HG02798 (cell line): ENCODE data around the gene NOMO2.
"Not testable (repeated sequence)": the region's sequence is repeated elsewhere in the genome, so short reads cannot be mapped to it uniquely, and the experiment has no call there.

Experiments
- ATAC-seq: cut with Tn5 transposase; IDR thresholded peaks from one replicate; pipeline ENCODE4 v1.9.1; 2021; ENCODE audit warnings: mild to moderate bottlenecking; ENCODE audit not compliant: unreplicated experiment, poor library complexity

NOMO2 gene

DNA sequence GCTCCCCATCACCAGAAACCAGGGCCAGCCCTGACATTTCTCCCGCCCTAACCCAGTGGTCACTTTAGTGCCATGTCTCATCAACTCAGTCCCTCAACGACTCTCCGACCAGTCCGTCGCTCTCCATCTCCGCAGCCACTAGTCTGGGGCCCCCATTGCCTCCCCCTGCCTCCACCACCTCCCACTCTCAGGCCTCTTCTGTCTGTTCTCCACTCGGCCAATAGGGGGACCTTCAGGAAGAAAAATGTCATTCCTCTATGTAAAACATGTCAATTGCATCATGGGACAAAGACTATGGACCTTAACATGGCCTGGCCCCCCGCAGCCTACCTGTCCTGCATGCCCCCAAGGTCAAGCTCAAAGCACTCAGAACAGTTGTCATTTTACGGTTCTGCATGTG, 39.3 kb downstream of the NOMO2 start:
- ATAC-seq = not testable (repeated sequence)

DNA sequence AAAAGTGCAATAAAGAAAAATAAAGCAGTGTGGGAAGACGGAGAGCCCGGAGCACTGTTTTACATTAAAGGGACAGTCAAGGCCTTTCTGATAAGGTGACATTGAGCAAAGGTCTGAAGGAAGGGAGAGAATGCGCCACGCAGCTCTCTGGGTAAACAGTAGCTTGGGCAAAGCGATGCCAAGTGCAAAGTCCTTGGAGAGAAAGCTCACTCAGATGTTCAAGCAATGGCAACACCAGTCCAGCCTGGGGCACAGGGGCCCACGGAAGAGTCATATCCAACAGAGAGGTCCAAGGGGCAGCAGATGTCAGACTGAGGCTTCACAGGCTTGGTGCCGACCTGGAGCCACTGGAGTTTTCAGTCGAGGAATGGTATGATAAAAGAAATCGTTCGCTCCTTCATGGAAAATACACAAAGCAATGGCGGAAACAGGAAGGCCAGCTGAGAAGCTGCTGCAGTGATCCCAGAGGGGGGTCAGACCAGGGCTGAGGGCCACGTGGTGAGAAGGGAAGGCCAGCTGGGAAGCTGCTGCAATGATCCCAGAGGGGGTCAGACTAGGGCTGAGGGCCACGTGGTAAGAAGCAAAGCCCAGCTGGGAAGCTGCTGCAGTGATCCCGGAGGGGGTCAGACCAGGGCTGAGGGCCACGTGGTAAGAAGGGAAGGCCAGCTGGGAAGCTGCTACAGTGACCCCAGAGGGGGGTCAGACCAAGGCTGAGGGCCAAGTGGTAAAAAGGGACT, 40.3 kb downstream of the NOMO2 start:
- ATAC-seq = not testable (repeated sequence)

DNA sequence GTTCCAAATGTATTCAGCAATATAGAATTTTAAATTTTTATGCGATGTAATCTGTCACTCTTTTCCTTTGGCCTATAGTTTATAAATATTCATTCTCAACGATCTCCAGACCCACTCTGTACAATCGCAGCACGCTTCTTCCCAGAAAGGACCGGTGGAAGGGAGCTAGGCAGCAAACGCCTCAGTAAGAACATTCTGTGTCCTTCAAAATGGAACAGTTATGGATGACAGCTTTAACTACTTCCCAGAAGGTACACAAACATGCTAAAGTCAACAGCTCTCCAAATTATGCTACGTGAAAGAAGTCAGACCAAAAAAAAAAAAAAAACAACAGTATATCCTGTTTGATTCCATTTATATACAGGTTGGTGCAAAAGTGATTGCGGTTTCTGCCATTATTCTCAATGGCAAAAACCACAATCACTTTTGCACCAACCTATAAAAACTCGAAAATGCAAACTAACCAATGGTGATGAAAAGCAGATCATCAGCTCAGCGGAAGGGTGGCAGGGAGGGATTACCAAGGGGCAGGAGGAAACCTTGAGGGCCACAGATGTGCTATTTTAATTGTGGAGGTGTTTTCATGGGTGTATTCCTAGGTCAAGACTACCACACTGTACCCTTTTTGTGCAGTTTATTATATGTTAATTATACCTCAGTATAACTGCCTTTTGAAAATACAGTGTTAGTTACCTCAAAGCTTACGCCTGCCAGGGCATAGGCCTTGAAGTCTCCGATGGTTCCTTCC, 43.2 kb downstream of the NOMO2 start:
- ATAC-seq = not testable (repeated sequence)

DNA sequence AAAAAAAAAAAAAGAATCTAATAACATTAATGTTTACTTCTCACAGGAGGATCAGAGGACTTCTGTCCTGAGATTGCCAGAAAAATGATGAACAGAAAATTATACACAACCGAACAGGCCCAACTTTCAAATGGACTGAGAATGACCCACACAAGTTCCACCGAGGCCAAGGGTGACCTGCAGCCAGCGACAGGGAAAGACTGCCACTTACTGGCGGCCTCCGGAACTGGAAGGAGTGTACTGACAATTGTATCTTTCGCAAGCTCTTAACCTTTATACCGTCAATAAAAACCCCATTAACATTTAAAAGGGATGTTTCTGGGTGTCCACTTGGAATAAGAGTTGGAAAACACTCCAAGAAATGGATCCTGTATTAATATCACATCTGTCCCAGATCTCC, 63.5 kb downstream of the NOMO2 start:
- ATAC-seq = not testable (repeated sequence)

DNA sequence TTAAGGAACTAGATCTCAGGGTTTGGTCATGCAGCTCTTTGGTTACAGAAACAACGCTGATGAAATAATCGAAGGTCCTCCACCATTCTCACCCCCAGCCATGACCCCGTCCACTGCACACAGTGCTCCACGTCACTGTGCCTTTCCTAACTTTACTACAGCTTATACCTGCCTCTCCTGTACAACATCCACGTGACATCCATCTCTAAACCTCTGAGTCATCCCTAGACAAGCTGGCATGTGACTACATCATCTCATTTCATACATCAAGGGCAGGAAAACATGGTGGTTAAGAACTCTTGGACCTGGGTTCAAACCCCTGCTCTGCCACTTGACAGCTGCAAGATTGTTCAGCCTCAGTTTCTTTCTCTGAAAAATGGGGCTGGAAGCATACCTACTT, 64.9 kb downstream of the NOMO2 start:
- not testable (repeated sequence) for ATAC-seq

DNA sequence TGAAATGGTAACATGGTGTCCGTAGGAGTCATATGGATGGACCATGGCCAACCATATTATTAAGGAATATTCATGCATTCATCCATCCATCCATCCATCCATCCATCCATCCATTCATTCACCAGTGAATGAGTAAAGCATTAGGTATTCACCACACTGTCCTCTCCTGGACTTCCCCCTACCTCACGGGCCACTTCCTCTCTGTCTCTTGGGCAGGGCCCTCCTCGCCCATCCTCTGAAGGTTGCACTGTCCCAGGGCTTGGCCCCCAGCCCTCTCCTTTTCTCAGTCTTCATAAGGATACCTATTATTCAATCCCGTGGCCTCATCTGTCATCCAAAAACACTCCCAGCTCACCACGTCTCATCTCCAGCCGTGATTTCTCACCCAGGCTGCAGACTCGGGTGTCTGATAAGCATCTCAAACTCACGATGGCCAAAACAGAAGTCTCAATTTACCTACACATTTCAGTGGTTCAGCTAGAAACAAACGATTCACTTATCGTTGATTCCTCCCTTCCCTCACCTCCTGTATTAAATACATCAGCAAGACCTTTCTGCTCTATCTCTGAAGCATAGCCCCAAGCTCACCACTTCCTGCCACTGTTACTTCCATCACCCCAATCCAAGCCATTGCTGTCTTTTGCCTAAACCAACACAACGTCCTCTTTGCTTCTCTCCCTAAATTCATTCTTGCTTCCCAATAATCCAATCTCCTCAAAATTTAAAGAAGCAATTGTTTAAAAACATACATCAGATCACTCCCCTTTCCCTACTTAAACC, 69.6 kb downstream of the NOMO2 start:
- not testable (repeated sequence) for ATAC-seq

DNA sequence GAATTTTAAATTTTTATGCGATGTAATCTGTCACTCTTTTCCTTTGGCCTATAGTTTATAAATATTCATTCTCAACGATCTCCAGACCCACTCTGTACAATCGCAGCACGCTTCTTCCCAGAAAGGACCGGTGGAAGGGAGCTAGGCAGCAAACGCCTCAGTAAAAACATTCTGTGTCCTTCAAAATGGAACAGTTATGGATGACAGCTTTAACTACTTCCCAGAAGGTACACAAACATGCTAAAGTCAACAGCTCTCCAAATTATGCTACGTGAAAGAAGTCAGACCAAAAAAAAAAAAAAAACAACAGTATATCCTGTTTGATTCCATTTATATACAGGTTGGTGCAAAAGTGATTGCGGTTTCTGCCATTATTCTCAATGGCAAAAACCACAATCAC, 125.9 kb downstream of the NOMO2 start:
- not testable (repeated sequence) for ATAC-seq

DNA sequence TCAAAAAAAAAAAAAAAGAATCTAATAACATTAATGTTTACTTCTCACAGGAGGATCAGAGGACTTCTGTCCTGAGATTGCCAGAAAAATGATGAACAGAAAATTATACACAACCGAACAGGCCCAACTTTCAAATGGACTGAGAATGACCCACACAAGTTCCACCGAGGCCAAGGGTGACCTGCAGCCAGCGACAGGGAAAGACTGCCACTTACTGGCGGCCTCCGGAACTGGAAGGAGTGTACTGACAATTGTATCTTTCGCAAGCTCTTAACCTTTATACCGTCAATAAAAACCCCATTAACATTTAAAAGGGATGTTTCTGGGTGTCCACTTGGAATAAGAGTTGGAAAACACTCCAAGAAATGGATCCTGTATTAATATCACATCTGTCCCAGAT, 146.1 kb downstream of the NOMO2 start:
- not testable (repeated sequence) for ATAC-seq

DNA sequence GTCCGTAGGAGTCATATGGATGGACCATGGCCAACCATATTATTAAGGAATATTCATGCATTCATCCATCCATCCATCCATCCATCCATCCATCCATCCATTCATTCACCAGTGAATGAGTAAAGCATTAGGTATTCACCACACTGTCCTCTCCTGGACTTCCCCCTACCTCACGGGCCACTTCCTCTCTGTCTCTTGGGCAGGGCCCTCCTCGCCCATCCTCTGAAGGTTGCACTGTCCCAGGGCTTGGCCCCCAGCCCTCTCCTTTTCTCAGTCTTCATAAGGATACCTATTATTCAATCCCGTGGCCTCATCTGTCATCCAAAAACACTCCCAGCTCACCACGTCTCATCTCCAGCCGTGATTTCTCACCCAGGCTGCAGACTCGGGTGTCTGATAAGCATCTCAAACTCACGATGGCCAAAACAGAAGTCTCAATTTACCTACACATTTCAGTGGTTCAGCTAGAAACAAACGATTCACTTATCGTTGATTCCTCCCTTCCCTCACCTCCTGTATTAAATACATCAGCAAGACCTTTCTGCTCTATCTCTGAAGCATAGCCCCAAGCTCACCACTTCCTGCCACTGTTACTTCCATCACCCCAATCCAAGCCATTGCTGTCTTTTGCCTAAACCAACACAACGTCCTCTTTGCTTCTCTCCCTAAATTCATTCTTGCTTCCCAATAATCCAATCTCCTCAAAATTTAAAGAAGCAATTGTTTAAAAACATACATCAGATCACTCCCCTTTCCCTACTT, 152.2 kb downstream of the NOMO2 start:
- ATAC-seq = not testable (repeated sequence)

DNA sequence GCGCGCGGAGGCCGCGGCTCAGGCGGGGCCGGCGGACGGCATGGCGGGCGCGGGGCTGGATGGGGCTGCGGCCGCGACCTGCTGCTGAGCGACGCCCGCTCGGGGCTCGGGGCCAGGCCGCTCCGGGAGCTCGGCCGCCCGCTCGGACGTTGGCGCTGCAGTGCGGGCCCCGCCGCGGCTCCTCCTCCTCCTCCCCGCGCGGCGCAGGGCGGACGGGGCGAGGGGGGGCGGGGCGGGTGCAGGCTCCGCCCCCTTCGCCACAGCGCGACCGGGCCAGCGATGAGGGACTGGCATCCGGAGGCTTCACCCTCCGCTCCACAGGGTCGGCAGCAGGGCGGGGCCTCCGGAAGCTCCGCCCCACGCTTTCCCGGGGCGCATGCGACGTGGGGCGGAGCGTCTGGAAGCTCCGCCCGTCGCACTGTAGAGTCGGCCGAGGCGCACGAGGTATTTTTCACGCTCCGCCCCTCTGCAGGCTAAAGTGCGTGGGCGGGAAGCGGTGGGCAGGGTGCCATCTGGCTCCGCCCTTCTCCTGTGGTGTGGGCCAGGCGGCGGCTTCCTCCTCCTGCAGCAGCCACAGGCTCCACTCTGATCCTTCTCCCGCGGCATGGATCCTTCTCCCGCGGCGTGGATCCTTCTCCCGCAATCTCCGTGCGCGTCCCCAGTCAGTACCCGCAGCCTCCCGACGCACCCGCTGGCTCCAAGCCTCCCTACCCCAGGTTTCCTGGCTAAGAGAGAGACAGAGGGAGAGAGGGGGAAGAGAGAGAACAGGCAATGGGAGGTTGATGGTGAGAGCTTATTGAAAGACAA, 159.8 kb downstream of the NOMO2 start:
- ATAC-seq = peak; percentile 87

DNA sequence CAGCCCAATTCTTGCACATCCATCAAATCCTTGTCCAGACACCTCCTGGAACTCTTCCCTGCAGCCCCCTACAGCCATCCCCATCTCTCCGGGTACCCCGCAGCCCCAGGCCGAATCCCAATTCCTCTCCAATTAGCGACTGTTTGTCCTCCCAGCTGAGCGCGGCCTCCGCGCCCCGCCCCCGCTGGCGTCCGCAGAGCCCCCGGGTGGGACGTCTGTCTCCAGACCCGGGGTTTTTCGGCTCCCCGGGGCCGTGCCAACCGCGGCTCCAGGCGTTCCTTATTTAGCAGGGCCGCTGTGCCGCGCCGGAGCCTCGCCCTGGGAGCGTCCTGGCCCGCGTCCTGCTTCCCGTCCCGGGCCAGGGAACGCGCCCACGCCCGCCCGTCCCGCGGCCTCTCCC, 160.7 kb downstream of the NOMO2 start:
- not testable (repeated sequence) for ATAC-seq

DNA sequence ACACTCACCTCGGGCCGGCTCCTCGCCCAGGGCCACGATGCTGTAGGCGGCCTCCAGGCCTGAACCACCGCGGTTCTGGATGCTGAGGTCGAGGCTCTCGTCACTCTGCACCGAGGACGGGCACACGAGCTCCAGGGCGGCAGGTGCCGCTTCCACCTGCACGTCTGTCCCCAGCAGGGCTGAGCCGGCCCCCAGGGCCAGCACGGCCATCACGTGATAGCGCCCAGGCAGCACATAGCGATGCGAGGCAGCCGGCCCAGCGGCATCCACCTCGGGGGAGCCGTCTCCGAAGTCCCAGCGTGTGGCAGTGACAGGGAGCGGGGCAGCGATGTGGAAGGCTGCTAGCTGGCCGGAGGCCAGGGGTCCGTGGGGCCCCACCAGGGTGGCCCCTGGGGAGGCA, 167.5 kb downstream of the NOMO2 start:
- ATAC-seq = not testable (repeated sequence)

DNA sequence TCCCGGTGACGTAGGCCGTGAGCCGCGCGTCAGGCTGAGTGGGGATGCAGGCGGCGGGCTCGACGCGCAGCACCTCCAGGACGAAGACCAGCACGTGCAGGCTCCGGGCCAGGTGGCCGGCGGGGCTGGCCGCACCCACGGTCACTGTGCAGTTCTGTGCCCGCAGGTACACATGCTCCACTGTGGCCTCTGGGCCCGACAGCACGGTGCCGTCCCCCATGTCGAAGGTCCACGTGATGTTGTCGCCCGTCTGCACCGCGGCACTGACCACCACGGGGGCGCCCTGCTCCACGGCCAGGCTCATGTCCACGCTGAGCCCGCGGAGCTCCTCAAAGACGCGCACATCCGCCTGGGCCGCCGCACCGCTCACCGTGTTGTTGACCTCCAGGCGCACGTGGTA, 174.1 kb downstream of the NOMO2 start:
- not testable (repeated sequence) for ATAC-seq

DNA sequence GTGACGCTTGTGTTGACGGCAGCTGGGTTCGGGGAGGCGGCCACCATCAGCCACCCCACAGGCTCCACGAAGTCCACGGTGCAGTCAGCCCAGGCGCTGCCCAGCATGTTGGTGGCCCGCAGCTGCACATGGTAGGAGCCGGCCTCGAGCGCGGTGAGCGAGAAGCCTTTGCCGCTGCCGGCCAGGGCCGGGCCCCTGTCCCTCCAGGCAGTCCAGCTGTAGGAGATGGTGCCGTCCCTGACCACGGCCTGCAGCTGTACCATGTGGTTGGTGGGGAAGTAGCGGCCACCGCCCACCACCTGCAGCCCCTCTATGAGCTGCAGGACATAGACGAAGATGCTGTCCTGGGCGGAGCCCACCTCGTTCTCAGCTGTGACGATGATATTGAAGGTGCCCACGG, 175.4 kb downstream of the NOMO2 start:
- not testable (repeated sequence) for ATAC-seq

DNA sequence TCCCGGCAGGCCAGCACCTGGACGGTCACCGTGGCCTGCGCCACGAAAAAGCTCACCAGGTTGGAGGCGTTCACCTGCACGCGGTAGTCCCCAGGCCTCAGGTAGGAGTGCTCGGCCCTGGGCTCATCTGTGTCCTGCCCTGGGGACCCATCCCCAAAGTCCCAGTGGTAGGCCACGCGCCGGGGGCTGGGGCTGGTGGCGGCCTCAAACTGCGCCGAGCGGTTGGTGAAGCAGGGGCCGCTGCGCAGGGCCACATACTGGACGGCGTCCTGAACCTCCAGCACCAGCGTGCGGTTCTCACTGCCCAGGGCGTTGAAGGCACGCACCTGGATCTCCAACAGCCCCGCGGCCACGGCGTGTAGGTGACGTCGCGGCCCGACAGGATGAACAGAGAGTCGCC, 176.6 kb downstream of the NOMO2 start:
- ATAC-seq = not testable (repeated sequence)

DNA sequence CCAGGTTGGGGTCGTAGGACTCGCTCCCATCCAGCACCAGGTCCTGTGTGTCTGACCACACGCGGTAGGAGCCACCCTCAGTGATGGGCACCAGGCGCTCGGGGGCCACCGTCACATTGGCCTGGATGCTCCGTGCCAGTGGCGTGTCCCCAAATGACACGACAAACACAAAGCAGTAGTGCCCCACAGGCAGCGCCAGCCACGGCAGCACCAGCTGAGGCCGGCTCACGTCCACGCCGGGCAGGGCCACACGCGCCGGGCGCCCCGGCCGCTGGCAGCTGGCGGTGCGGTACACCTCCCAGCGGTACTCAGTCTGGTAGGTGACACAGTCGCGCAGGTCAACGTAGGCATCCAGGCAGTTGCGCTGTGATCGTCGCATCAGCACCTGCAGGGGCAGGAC, 177.0 kb downstream of the NOMO2 start:
- ATAC-seq = not testable (repeated sequence)

DNA sequence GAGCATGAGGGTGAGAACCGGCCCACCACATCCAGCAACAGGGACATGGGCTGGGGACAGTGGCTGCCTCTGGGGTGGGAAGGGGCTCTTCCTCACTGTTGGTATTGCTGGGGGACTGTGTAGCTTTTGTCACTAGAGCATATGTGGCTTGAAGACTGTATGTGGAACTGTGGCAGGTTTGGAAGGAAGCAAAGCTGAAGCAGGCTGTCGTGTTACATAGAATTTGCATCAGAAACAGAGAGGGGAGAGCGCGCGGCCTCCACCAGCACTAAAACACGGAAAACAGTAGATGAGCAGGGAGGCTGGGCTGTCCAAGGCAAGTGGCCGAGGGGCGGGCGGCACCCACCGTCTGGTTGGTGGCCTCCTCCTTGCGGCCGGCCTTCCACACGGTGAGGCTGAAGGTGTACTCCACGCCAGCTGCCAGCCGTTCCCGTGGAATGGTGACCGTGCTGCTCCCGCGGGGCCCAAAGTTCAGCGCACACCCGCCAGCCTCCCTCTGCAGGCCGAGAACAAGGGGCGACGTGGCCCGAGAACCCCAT, 177.7 kb downstream of the NOMO2 start:
- ATAC-seq = not testable (repeated sequence)

DNA sequence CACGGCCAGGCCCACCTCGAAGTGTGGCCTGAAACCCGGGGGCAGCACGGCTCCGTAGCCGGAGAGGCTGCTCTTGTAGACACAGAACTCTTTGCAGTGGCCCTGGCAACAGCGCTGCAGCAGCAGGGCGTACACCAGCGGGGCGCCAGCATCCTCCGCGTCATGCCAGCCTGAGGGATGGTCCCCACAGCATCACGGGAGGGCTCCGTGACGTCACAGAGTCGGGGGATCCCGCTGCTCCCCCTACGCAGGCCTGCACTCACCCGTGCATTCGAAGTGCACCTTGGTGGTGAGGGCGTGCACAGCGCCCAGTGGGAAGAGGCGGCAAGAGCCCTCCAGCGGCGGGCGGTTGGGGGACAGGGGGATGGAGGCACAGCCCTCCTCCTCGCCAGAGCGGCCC, 179.2 kb downstream of the NOMO2 start:
- ATAC-seq = not testable (repeated sequence)
